A673 (cell line): ENCODE results near the gene PPT1. TPM values are rescaled to one million over a fixed set of nuclear protein-coding genes. Genes with fewer than 3 reads are reported as not detected.

ENCODE experiments used
- BruUV-seq: library from RNA; stranded (reverse); fragments of 400-500 nt; replicated peaks from 2 replicates; lab custom pipeline; 2021; lab: Mats Ljungman, UMichigan
- CTCF ChIA-PET: fragments of 300-600 bp; sonication (Branson Sonifier 250); formaldehyde crosslinking; loops from one replicate; lab custom pipeline; 2022; ENCODE audit warnings: antibody characterized with exemption; lab: Charles Lee
- POLR2A ChIA-PET: fragments of 300-600 bp; sonication (Branson Sonifier 250); formaldehyde crosslinking; loops from one replicate; lab custom pipeline; 2022; ENCODE audit warnings: antibody characterized with exemption; ENCODE audit not compliant: low non-redundant PET; lab: Charles Lee
- DNase-seq: peaks from one replicate; pipeline ENCODE4 v3.0.0-alpha.2; 2015; ENCODE audit warnings: low spot score
- H3K27ac ChIP-seq: fragments of 200-600 bp; sonication (generic); 2 replicates; pipeline ENCODE4 v1.5.1; 2016; ENCODE audit warnings: mixed run types, low read depth, mild to moderate bottlenecking, mixed read lengths, antibody characterized with exemption, low read length; ENCODE audit not compliant: poor library complexity, severe bottlenecking
- H3K27me3 ChIP-seq: fragments of 200-600 bp; sonication (generic); replicated peaks from 2 replicates; pipeline ENCODE4 v1.6.1; 2017; ENCODE audit warnings: mixed run types, low read depth, mild to moderate bottlenecking, mixed read lengths, antibody characterized with exemption, low read length; ENCODE audit not compliant: insufficient read depth, poor library complexity
- H3K36me3 ChIP-seq: fragments of 200-600 bp; sonication (generic); 2 replicates; pipeline ENCODE4 v1.6.1; 2016; ENCODE audit warnings: mixed run types, mild to moderate bottlenecking, mixed read lengths, antibody characterized with exemption, low read length; ENCODE audit not compliant: insufficient read depth, poor library complexity, severe bottlenecking
- H3K4me1 ChIP-seq: fragments of 200-600 bp; sonication (generic); 2 replicates; pipeline ENCODE4 v1.6.1; 2017; ENCODE audit warnings: mixed run types, mild to moderate bottlenecking, mixed read lengths, antibody characterized with exemption, low read length; ENCODE audit not compliant: insufficient read depth, poor library complexity, severe bottlenecking
- H3K4me3 ChIP-seq: fragments of 200-600 bp; sonication (generic); 2 replicates; pipeline ENCODE4 v1.5.1; 2016; ENCODE audit warnings: low read depth, mixed run types, mild to moderate bottlenecking, mixed read lengths, low read length; ENCODE audit not compliant: poor library complexity, severe bottlenecking
- H3K9me3 ChIP-seq: fragments of 200-600 bp; sonication (generic); 2 replicates; pipeline ENCODE4 v1.6.1; 2016; ENCODE audit warnings: mixed run types, low read depth, mild to moderate bottlenecking, mixed read lengths, antibody characterized with exemption, low read length; ENCODE audit not compliant: poor library complexity, severe bottlenecking
- CTCF ChIP-seq: fragments of 300-800, 200-600 bp; sonication (generic); conservative IDR thresholded peaks from 2 replicates; pipeline ENCODE4 v1.5.1; 2017; ENCODE audit warnings: low read depth, mild to moderate bottlenecking, antibody characterized with exemption, low read length, moderate library complexity, mixed read lengths
- EZH2 ChIP-seq: fragments of 200-600 bp; sonication (generic); IDR thresholded peaks from 2 replicates; pipeline ENCODE4 v1.6.1; 2017; ENCODE audit warnings: borderline replicate concordance, low read depth, mild to moderate bottlenecking, mixed read lengths, antibody characterized with exemption, low read length; ENCODE audit not compliant: poor library complexity, severe bottlenecking
- intact Hi-C: fragments of 100-400 bp; cut with micrococcal nuclease; formaldehyde crosslinking; loops from one replicate; pipeline ENCODE4 v1.10.0; 2022; ENCODE audit not compliant: unreplicated experiment
- total RNA-seq: library from RNA; stranded (reverse); gene quantifications from 2 replicates; pipeline ENCODE4 v1.2.3, GENCODE V29; 2021

PPT1 gene
- total RNA-seq, 1 experiment from 2014 or later = 76.3 TPM

GRCh38 chr1:40030528-40031135 is 66.4 kb downstream of the PPT1 start:
- BruUV-seq = no TSS peak
- Histone ChIP-seq H3K4me1 (no peaks in the 10 kb centered on the region), H3K36me3 (no peaks in the 10 kb centered on the region), H3K4me3 (no peak overlapping the region), H3K9me3 (no peaks in the 10 kb centered on the region), H3K27ac (no peak overlapping the region), H3K27me3 (no peaks in the 10 kb centered on the region)
- ChIA-PET CTCF (no interaction called here), POLR2A (no interaction called here)
- no peak for DNase-seq
- intact Hi-C loops = no loop called here
- TF ChIP-seq CTCF = no peak
- TF ChIP-seq EZH2 = no peak

- H3K4me3 ChIP-seq = no peak overlapping the region
- DNase-seq = no peak
- no peaks in the 10 kb centered on the region for H3K27me3 ChIP-seq
- ChIA-PET POLR2A (no interaction called here), CTCF (no interaction called here)
- H3K36me3 ChIP-seq = no peaks in the 10 kb centered on the region
- BruUV-seq = no TSS peak
- H3K4me1 ChIP-seq = no peaks in the 10 kb centered on the region
- H3K9me3 ChIP-seq = no peaks in the 10 kb centered on the region
- no peak overlapping the region for H3K27ac ChIP-seq
- TF ChIP-seq CTCF (no peak), EZH2 (no peak)
- intact Hi-C loops = no loop called here
Observed at GRCh38 chr1:40029608-40030007, 67.4 kb downstream of the PPT1 start.

GRCh38 chr1:40027647-40028046 is 69.4 kb downstream of the PPT1 start:
- Histone ChIP-seq H3K27me3 (no peaks in the 10 kb centered on the region), H3K36me3 (no peaks in the 10 kb centered on the region), H3K4me3 (no peak overlapping the region), H3K4me1 (no peaks in the 10 kb centered on the region), H3K9me3 (peaks cover 9% of the 10 kb centered on the region), H3K27ac (no peak overlapping the region)
- ChIA-PET CTCF (no interaction called here), POLR2A (interaction anchor here (0.6 kb wide), 1 partner anchor 182 kb away, joined by 3 read pairs; no protein-coding TSS in a partner anchor)
- BruUV-seq = no TSS peak
- TF ChIP-seq CTCF (no peak), EZH2 (no peak)
- DNase-seq = peak; percentile 16
- intact Hi-C loops = no loop called here
